ENCODE measurements around the gene USP8. TPM values are rescaled to one million over a fixed set of nuclear protein-coding genes. Genes with fewer than 3 reads are reported as not detected.
"Not testable (repeated sequence)": the region's sequence is repeated elsewhere in the genome, so short reads cannot be mapped to it uniquely, and the experiment has no call there.

USP8 gene
- total and polyA plus RNA-seq, 2 experiments from 2014 or later, result 28.4 to 36.4 TPM

- H3K4me3 ChIP-seq, result no peak overlapping the region
- H3K27me3 ChIP-seq, result no peaks in the 10 kb centered on the region
- DNase-seq (ENCODE audit: low read depth in 1 of 2, low spot score in 1 of 2), result peak in 1 of 2 donors; percentile 25
- no peaks in the 10 kb centered on the region for H3K4me1 ChIP-seq (ENCODE audit: low read depth)
- H3K9me3 ChIP-seq (ENCODE audit: low read depth), result no peaks in the 10 kb centered on the region
- no peak overlapping the region for H3K27ac ChIP-seq
- TF ChIP-seq, protein P1, sequence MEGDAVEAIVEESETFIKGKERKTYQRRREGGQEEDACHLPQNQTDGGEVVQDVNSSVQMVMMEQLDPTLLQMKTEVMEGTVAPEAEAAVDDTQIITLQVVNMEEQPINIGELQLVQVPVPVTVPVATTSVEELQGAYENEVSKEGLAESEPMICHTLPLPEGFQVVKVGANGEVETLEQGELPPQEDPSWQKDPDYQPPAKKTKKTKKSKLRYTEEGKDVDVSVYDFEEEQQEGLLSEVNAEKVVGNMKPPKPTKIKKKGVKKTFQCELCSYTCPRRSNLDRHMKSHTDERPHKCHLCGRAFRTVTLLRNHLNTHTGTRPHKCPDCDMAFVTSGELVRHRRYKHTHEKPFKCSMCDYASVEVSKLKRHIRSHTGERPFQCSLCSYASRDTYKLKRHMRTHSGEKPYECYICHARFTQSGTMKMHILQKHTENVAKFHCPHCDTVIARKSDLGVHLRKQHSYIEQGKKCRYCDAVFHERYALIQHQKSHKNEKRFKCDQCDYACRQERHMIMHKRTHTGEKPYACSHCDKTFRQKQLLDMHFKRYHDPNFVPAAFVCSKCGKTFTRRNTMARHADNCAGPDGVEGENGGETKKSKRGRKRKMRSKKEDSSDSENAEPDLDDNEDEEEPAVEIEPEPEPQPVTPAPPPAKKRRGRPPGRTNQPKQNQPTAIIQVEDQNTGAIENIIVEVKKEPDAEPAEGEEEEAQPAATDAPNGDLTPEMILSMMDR (IDR thresholded peaks at IDR 0.05; ENCODE audit: low read depth, low read length), result no peak
- H3K36me3 ChIP-seq, result no peaks in the 10 kb centered on the region
Observed at GRCh38 chr15:50415752-50416404, 8.3 kb upstream of the USP8 start.

GRCh38 chr15:50416890-50417289, 7.3 kb upstream of the USP8 start:
- Histone ChIP-seq H3K36me3 (no peaks in the 10 kb centered on the region), H3K27ac (no peak overlapping the region), H3K4me1 (ENCODE audit: low read depth) (no peaks in the 10 kb centered on the region), H3K27me3 (no peaks in the 10 kb centered on the region), H3K4me3 (no peak overlapping the region), H3K9me3 (ENCODE audit: low read depth) (no peaks in the 10 kb centered on the region)
- TF ChIP-seq, protein P1 (IDR thresholded peaks at IDR 0.05; ENCODE audit: low read depth, low read length), result no peak
- no peak for DNase-seq (ENCODE audit: low read depth in 1 of 2, low spot score in 1 of 2)

- DNase-seq (ENCODE audit: low read depth in 1 of 2, low spot score in 1 of 2), result peak in 1 of 2 donors; percentile 3
- Histone ChIP-seq H3K9me3 (ENCODE audit: low read depth) (no peaks in the 10 kb centered on the region), H3K27me3 (no peaks in the 10 kb centered on the region), H3K4me1 (ENCODE audit: low read depth) (no peaks in the 10 kb centered on the region), H3K36me3 (no peaks in the 10 kb centered on the region), H3K4me3 (no peak overlapping the region), H3K27ac (no peak overlapping the region)
- TF ChIP-seq, protein P1 (IDR thresholded peaks at IDR 0.05; ENCODE audit: low read depth, low read length), result no peak
Observed at GRCh38 chr15:50418041-50418583, 6.1 kb upstream of the USP8 start.

GRCh38 chr15:50425219-50425618, 1.0 kb downstream of the USP8 start:
- peak overlapping the region; percentile 93 for H3K27ac ChIP-seq
- no peaks in the 10 kb centered on the region for H3K9me3 ChIP-seq (ENCODE audit: low read depth)
- H3K27me3 ChIP-seq, result no peaks in the 10 kb centered on the region
- TF ChIP-seq, protein P1 (IDR thresholded peaks at IDR 0.05; ENCODE audit: low read depth, low read length), result no peak
- H3K36me3 ChIP-seq, result no peaks in the 10 kb centered on the region
- H3K4me3 ChIP-seq, result peak overlapping the region; percentile 87
- peaks cover 12% of the 10 kb centered on the region for H3K4me1 ChIP-seq (ENCODE audit: low read depth)
- no peak for DNase-seq (ENCODE audit: low read depth in 1 of 2, low spot score in 1 of 2)

DNA sequence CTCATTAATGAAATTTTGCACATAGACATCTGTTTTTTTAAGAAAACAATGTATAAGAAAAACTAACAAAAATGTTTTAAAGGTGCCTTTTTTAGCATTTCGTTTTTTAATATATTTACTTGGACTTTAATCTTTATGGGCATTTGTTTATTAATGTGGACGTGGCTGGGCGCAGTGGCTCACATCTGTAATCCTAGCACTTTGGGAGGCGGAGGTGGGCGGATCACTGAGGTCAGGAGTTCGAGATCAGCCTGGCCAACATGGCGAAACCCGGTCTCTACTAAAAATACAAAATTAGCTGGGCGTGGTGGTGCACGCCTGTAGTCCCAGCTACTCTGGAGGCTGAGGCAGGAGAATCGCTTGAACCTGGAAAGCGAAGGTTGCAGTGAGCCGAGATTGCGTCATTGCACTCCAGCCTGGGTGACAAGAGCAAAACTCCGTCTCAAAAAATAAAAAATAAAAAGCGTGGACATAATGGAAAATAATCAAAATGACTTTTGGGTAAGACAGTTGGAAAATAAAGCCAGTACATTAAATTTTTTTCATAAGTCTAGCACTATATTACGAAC, 1.6 kb downstream of the USP8 start:
- H3K27ac ChIP-seq, H3K36me3 ChIP-seq: not testable (repeated sequence)

GRCh38 chr15:50426428-50426827, 2.2 kb downstream of the USP8 start:
- Histone ChIP-seq H3K36me3 (no peaks in the 10 kb centered on the region), H3K27ac (no peak overlapping the region), H3K4me1 (ENCODE audit: low read depth) (peaks cover 12% of the 10 kb centered on the region), H3K4me3 (no peak overlapping the region), H3K9me3 (ENCODE audit: low read depth) (no peaks in the 10 kb centered on the region), H3K27me3 (no peaks in the 10 kb centered on the region)
- no peak for DNase-seq (ENCODE audit: low read depth in 1 of 2, low spot score in 1 of 2)
- TF ChIP-seq, protein P1 (IDR thresholded peaks at IDR 0.05; ENCODE audit: low read depth, low read length), result no peak

More for the DNA sequence above, 1.6 kb downstream of the USP8 start:
- not testable (repeated sequence) for H3K27me3 ChIP-seq; H3K9me3 ChIP-seq (ENCODE audit: low read depth); DNase-seq (ENCODE audit: low read depth in 1 of 2, low spot score in 1 of 2)
- H3K4me1 ChIP-seq (ENCODE audit: low read depth), result peaks cover 12% of the 10 kb centered on the region
- H3K4me3 ChIP-seq, result peak overlapping the region; percentile 87

Measured in cardiac muscle cell (in vitro differentiated cells and primary cell).